NCI-H82 treated with DMSO at 0.1 percent for 48 hours (cell line): Measurements from ENCODE around the gene TP73.

Experiments
- DNase-seq: peaks from one replicate; lab custom pipeline; 2025; ENCODE audit not compliant: unreplicated experiment; lab: John Stamatoyannopoulos, UW

TP73 gene

DNA sequence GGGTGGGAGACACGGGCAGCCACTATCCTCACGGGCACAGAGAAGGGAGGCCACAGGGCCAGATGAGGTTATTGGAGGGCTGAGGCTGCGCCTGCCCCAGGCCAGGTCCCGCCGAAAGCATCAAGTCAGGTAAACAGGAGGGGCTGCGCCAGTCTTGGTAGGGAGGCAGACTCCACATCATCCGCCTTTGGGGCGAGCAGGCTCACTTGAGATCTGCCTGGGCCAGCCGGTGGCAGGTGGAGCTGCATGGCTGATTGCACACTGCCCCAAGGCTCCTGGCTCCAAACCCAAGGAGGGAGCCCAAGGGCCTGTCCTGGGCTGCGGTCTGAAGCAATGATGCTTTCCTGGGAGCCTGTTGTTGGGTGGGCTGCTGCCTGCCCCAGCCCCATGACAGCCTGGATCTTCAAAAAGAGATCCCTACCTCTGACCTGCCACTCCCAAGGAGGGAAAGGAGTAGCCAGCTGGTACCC lies 124.8 kb downstream of the TP73 start:
- DNase-seq = no peak

DNA sequence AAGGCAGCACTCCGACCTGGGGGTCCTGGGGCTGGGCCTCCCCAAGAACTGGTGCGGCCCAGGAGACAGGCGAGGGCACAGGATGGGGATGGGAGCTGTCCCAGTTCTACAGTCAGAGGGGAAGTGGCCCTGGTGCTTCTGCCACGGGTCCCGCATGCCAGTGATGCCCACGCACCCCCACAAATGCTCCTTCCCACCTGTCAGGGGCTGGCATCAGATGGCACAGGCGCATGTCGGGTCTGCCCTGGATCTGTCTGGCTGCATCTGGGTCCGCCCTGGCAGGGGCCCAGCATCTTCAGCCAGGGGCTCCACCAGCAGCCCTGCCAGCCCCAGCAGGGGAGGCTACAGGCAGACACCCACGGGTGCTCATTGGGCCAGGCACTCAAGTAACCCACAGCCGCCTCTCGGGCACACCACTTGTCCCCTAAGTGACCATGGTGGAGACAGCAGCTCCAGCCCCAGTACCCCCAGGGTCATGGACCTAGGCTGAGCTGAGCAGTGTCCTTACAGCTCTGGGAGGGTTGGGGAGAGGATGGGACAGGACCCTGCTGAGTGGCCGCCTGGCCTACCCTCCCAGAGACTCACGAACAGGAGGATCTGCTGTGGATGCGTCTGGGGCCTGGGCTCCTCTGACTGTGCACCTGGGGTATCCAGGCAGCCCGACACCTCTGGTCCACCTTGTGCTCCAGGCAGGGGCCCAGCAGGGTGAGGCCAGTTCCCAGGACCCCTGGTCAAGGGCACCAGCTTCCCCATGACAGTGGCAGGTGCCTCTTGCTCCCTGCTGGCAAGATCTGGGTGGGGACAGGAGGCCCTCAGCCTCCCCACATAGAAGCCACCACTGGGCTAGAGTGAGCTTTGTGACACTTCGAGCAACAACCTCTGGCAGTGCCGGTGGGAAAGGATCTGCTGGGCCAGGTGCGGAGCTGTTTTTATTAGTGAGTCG lies 125.6 kb downstream of the TP73 start:
- no peak for DNase-seq

DNA sequence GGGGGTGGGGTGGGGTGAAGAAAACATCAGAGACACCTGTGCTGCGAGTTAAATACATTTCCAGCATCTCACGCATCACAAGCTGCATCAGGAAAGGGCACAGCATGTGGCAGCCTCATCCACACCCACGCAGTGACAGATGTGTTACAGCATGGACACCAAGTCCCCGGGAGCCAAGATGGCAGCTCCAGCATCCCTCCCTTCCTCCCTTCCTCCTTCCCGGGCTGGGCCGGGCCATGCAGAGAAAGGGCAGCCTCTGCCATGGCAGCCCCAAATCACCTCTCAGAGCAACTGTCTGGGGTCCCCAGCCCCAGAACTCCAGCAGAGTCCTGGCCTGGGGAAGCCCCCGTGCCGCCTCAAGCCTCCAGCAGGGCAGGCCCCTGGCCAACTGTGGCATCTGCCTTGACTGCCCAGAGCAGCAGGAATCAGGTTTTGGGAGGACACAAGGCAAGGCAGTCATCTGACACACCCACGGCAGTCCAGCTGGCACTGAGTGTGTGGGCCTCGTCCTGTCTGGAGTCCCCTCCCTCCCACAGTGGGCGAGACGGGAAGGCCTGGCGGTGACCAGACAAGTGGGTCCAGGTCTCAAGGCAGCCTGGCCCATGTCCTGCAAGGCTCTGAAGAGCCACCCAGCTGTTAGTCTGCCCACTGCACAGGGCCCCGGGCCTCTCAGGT lies 126.4 kb downstream of the TP73 start:
- DNase-seq = no peak

GRCh38 chr1:3779265-3779911 lies 127.1 kb downstream of the TP73 start:
- no peak for DNase-seq

DNA sequence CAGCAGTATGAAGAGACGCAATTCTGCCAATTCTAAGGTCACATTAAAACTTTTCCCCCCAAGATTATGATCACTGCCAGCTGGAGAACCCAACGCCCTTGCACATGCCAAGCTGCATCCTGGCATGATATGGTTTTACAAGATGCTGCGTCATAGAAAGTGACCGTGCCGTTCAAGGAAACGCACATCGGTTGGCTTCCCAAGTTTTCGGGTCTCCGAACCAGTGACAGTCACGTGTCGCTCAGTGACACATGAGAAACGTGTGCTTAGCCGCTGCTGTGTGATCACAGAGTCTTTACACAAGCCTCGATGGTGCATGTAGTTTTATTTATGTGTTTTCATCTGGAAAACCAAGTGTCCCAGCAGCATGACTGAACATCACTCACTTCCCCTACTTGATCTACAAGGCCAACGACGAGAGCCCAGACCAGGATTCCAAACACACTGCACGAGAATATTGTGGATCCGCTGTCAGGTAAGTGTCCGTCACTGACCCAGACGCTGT lies 127.6 kb downstream of the TP73 start:
- DNase-seq = no peak

DNA sequence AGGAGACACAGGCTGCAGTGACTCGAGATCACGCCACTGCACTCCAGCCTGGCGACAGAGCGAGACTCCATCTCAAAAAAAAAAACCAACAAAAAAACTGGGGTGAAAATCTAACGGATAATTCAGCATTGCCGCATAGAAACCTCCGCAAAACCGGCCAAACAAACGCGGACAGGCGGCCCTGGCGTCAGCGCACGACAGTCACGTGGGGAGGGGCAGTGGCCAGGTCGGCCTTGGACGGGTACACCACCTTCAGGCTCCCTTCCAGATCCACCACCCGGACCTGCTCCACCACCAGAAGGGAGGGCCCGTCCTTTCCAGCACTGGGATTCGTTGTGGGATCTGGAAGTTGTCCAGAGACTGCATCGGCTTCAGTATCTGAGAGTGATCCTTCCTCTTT lies 128.6 kb downstream of the TP73 start:
- no peak for DNase-seq

DNA sequence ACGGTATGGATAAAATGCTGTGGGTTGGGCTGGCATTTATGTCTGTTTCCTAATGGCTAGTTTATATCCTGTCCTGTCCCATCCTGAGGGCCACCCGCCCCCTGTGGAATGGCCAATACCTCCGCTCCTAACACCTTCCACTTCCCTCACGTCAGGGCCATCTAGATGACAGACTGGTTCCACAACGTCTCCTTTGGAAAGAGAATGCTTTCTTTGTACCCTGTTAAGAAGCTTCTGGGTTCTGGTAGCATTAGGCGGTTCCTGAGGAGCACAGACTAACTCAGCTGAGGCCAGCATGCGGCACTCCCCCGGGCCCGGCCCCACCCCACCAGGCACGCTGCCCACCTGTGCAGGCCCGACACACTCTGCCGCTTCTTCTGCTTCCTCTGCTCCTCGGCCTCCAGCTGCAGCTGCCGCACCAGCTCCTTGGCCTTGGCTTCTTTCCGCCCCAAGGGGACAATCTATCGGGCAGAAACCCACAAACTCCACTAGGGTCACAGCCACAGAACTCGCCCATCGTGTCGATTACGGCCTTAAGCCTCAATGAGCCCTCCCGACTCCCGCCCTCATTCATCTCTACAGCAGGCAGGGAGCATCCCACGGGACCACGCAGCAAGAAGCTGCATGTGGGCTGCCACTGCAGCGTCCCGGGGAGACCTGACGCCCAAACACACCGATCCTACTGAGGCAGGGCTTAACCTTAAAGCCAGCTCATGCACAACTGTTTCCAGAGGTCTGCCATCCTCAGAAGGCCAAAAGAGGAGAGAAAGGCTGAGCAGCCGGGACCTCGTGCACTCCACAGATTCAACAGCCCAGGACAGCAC lies 131.5 kb downstream of the TP73 start:
- no peak for DNase-seq

DNA sequence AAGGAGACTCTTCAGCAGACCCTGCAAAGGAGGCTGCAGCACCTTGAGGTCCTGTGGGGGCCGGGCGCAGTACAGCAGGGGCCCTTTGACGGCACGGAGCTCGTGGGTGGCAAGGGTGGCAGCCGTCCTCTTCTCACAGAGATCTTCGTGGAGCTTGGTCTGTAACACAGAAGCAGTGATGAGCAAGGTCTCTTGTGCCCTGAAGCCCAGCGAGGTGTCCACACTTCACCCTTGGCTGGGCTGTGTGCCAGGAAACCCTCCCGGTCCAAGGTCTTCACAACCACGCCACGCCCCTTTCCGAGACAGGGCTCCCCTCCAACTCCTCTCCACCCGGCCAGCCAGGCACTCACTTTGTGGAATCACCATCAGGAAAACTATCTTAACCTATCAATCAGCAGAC lies 132.7 kb downstream of the TP73 start:
- no peak for DNase-seq

DNA sequence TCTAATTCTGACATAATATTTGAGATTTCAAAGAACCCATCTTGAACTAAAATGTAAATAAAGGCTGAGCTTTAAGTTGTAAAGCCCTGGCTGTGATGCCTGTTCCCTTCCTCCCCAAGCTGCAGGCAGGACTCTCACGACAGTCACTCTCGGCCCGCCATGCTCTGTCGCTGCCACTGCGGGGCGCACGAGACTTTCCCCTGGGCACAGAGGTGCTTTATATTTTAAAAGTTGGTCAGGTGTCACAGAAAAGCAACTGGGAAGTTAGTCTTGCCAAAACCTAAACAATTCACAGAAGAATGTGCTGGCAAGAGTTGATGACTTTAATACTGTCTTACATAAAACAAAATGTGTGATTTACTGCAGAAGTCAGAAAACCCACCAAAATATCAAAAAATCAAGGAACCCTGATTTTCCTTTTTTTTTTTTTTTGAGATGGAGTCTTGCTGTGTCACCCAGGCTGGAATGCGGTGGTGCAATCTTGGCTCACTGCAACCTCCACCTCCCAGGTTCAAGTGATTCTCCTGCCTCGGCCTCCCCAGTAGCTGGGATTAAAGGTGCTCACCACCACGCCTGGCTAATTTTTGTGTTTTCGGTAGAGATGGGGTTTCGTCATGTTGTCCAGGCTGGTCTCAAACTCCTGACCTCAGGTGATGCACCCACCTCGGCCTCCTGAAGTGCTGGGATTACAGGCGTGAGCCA lies 133.3 kb downstream of the TP73 start:
- DNase-seq = no peak
